Embryonic facial prominence (tissue), 1 donor: ENCODE measurements around the gene NSG2.

ENCODE experiments used
- DNase-seq: peaks from one replicate; pipeline ENCODE4 v3.0.0-alpha.2; 2016; ENCODE audit errors: extremely low spot score

NSG2 gene

DNA sequence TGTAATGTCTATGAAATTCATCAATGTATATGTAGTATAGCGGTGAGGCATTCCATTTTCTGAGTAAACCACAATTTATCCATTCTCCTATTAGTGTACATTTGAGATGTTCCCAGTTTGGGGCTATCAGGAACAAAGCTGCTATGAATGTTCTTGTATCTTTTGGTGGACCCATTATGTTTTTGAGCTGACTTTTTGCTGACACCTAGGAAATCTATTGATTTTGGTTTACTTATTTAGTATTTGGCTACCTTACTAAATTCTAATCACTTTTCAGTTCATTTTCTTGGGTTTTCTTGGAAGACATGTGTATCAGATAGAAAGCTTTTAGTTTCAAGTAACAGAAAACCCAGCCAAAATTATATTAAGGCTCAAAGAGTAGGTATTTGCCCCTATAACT, 13.7 kb downstream of the NSG2 start:
- DNase-seq: no peak

DNA sequence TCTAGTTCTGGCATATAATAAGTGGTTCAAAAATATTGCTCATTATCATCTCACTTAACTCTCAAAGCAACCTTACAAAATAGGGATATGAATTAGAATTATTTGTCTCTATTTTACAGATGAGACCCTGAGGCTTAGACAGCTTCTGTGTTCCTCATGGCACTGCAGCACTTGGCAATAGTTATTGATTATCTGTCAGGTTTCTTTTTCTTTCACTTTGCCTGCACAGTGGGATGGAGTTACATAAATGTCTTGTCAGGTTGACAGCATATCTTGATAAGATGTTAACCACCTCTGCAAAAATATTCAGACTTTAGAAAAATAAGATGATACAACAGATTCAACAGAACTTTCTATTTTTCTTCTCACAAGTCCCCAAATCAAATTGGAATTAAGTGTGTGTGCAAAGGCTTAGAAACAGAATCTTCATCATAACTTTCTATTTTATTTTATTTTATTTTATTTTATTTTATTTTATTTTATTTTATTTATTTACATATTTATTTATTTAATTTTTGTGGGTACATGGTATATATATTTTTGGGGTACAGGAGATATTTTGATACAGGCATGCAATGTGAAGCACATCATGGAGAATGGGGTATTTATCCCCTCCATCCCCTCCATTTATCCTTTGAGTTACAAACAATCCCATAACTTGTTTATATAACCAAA, 17.7 kb downstream of the NSG2 start:
- no peak for DNase-seq

DNA sequence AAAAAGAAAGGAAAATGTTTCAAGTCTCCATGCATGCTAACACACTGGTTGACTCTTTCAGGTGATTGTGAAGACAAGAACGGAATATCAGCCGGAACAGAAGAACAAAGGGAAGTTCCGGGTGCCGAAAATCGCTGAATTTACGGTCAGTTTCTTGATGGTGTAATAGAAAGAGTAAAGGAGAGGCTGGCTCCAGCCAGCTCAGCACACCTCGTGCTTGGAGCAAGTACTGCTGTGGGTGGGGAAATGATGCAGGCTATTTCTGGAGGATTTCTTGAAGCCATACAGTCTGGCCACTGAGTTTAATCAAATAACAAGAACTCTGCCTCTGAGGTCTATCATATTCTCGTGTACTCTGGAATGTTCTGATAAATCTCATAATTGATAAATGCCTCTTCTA, 18.7 kb downstream of the NSG2 start:
- DNase-seq: no peak

DNA sequence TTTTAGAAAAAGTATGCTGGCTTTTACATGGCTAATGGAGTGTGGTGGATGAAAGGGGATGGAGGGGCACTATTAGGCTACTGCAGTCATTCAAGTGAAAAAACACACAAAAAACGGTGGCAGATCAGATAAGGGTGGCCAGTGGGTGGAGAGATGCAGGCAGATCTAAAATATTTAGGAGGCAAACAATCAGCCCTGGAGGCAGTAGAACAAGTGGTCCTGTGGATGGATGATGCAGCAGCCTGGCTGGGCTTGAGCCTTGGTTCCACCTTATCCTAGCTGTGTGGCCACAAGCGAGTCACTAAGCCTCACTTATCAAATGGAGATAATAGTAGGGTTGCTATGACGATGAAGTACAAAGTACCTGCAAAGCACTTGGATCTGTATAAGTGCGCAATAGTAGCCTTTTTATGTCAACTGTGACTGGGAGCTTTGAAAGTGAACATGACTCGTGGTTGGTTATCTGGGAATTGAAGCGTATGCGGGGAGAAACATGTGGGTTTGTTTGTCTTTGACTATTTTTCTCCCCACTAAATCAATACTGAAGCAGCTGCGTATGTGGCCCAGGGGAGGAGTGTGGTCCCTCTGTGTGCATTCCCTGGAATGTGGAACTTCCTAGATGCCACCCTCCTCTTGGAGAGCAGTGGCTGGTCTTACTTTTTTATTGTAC, 20.2 kb downstream of the NSG2 start:
- DNase-seq: no peak

DNA sequence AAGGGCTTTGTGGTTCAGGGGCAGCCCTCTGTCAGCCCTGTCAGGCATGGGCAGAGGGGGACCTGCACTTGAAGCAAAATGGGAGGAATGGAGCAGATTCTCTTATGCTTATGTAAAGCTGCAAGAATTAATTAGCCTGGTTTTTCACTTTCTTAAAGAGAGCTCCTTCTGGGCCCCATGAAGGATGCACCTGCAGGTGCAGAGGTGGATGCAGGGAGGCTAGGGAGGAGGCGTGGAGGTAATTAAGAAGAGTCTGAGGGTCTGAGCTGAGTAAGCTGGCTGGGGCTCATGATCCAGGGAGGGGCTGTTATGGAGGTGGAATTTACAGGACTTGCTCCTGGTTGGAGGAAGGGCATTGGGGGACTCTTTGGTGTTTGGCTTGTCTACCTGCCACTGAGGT, 22.0 kb downstream of the NSG2 start:
- DNase-seq: no peak

DNA sequence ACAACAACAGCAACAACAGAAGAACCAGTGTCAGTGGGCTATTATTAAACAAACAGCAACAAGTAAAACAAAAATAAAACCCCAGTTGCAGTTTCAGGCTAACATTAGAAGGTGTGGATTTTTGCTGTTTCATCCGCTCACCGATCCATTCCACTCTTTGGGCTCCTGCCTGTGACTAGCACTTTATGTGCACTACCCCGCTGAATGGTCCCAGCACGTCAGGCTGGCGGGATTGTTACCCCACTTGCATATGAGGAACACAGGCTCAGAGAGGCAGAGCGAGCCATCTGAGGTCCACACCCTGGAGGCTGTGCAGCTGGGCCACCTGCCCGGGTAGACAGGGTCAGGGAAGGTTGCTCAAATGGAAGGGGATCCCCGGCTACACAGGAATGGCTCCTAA, 26.0 kb downstream of the NSG2 start:
- DNase-seq: no peak

DNA sequence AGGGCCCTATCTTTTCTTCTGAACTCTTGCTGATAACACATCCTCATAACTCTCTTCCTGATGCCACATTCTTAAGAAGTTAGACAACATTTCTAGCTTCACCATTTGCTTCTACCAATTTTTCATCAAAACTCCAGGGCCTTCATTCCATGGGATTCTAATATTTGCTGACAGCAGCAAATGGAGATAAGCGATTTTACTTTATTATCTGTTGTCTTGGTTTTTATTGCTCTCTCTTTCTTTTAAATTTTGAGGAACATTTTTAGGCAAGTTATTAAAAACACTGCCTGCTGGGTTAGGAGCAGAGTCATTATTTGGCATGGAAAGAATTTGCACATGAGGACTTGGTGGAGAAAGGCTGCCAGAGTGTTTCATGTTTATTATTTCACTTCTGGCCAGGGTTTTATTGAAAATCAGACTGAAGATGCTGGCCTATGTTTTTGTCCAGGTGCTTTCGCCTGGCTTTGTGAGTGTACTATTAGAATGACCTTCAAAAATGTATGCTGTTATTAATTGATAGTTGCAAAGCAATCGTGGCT, 27.7 kb downstream of the NSG2 start:
- DNase-seq: no peak

DNA sequence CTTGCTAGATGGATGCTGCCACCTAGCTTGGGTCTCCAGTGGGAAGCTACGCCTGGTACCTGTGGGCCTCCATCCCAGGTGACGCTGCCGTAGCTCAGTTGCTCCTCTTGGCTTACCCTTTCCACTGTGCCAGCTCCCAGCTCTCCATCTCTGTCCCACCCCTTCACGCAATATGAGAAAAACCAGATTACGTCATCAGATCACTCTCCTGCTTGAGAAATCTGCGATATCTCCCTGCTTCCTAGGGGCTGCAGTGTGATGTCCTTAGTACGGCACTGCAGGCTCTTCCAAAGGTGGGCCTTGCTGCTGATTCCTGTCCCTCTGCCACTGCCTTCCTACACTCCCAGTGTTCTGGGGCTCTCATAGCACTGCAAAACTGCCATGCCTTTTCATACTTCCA, 28.9 kb downstream of the NSG2 start:
- no peak for DNase-seq

DNA sequence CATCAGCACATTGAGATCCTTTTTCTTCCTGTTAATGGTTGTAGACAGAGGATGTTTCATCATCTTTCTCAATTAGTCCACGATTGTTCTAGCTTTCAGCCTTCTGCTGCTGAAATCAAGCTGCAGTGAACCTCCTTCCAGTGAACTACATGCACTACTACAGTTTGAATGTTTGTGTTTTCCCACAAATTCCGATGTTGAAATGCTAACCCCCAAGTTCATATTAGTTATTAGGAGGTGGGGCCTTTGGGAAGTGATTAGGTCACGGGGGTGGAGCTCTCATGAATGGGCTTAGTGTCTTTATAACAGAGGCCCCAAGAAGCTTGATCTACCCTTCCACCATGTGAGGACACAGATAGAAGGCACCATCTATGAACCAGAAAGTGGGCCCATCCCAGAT, 32.9 kb downstream of the NSG2 start:
- no peak for DNase-seq

DNA sequence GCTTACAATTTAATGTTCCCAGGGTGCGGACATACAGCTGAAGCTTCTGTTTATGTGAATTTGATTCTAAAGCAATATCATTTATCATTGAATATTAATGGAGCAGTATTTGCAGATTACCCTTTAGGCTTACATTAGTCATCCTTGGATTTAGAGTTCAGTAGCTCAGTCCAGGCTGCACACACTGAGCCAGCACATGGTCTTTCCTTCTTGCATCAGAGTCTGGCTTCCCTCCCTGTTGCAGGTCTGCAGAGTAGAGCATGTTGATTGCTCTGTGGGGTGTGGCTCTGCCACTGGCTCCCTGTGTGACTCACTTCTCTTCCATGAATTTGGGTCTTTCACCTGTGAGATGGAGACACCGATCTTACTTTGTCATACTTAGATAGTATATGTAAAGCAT, 36.8 kb downstream of the NSG2 start:
- no peak for DNase-seq

DNA sequence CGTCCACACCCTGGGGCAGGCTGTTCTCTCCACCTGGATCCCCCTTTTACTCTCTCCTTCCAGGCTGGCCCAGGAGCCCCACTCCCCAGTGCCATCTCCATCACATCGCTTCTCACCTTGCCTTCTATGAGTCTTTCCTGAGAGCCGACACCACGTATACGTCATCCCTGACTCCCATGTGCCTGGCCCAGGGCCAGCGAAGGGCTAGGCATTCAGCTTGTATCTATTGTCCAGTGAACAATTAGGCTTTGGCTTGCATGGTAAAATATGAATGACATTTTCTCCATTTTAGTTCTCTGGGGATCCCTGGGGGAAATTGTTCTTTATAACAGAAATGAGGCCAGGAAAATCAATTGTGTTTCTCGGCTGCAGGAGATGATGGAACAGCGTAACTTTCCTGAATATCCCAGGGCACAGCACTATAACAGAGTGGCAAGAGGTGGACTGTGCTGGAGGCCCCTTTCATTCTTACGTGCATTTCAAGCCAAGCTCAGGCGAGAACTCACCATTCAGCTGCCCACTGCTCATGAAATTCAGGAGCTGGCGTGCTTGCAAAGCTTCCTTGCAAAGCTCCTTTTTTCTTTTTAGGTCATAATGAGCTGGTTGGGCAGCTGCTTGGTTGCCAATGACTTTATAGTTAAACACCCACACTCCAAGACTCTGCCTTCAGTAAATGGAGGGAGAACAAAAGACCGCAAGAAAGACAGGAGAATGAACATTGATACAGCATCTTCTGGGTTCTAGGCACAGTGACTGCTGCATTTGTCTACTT, 37.7 kb downstream of the NSG2 start:
- no peak for DNase-seq

DNA sequence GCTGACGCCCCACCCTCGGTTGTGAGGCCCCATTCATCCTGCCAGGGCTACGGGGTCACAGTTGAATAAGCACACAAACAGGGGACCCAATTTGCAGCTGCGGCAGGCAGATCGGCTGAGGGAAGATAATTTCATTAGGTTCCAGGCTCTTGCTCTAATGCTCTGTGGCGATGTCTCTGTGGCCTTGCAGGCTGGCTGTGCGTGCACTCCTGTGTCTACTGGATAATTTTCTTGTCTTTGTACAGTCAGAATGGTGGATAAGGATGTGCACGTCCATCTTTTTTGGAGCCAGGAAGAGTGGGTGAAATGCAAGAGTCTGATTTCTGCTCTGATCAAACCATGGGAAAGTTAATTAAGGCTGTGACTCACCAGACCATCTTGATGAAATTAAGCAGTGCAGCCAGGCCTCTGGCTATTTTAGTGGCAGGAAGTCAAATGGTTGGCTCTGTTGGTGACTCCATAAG, 39.2 kb downstream of the NSG2 start:
- DNase-seq: no peak

DNA sequence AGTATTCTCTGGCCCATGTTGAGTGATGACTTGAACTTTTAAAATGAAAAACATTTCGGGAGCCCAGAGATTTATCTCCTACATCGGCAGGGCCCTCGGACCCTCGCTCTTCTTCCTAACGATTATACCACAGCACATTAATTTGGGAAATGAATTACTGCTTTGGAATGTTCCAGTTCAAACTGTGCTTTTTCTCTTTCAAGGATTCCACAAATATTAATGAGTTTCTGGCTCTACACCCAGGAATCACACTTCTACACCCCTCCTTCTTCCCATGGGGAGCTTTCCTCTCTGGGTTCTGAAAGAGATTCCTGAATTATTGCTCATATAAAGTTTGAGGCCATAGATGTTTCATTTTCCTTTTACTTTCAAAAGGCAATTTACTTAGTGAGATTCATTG, 41.2 kb downstream of the NSG2 start:
- DNase-seq: no peak

DNA sequence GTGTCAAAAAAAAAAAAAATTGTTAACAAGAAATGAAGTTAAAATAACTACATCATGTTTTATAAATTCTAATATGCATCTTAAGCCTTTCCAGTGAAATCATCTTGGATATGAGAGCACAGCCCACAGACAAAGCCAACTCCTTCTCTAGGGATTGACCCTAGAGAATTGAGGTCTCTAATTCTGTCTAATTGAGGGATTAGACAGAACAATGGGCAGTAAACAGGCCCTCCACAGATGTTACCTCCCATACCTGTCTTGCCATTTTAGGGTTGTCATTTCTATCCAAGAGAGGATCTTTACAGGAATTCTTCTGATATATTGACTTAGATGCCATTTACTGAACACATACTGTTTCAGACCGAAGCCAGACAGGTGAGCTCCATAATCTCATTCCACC, 42.3 kb downstream of the NSG2 start:
- DNase-seq: no peak

DNA sequence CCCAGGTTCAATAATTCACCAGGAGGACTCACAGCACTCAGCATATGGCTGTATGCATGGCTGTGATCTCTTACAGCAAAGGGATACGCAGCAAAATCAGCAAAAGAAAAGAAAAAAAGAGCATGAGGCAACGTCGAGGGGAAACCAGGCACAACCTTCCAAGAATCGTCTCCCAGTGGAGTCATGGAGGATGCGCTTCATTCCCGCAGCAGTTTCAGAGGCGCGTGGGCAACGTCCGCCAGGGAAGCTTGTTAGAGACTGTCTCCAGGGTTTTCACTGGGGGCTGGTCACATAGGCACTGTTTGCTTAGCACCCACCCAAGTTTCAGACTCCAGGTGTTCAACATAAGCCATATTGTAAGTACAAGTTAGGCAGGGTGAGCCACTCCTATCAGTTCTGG, 44.6 kb downstream of the NSG2 start:
- DNase-seq: no peak

DNA sequence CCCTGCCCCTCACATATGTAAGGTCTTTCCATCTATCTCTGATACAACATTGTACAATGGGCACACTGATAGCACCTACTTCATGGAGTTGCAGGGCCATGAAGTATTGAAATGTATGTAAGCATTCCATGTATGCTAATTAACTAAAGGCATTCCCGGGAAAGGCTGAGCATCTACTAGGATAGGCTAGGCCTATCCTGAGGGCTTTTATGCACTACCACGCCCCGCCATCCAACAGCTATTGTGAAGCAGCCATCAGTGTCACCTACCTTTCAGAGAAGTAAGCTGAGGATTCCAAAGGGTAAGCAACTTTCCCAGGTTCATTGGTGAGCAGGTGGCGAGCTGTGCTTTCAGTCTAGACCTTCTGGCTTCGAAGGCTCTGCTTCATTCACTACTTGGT, 47.6 kb downstream of the NSG2 start:
- no peak for DNase-seq

DNA sequence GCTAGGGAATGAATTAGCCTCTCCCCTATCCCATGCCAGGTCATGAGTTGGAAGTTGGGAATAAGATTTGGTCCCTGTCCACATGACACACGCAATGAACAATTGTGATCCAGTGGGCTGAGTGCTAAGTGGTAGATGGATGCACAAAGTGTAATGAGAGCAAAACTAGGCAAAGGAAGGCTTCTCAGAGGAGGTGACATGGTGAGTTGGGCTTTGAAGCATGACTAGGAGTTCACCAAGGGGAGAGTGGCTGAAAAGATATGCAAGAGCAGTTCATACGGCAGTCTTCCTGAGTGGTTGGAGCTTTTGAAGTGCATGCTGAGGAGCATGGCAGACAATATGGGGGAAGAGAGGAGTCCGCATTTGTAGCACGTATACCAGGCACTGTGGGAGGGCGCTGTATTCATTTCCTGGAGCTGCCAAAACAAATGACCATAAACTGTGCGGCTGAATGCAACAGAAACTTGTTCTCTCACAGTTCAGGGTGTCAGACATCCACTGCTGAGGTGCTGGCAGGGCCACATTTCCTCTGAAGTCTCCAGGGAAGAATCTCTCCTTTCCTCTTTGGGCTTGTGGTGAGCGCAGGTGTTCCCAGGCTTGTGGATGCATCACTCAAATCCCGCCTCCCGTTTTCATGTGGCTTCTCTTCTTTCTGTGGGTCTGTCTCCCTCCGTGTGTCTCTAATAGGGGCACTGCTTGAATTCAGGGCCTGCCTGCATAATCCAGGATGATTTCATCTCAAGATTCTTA, 49.5 kb downstream of the NSG2 start:
- DNase-seq: no peak

DNA sequence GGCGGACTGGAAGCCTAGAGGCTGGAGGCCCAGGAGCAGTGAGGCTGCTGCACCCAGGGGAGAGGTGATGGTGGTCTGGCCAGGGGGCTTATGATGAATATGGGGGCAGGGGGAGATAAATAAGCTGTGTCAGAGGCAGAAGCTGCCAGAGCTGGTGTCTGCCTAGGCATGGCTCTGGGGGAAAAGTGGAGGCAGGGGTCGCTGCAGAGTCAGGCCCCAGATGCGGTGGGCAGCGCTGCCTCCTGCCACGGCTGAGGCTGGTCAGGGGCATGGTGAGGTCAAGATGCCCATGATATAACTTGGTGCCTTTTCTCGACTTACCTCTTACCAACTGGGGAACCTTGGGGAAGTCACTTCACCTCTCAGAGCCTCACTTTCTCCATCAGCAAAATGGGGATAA, 51.1 kb downstream of the NSG2 start:
- DNase-seq: no peak

DNA sequence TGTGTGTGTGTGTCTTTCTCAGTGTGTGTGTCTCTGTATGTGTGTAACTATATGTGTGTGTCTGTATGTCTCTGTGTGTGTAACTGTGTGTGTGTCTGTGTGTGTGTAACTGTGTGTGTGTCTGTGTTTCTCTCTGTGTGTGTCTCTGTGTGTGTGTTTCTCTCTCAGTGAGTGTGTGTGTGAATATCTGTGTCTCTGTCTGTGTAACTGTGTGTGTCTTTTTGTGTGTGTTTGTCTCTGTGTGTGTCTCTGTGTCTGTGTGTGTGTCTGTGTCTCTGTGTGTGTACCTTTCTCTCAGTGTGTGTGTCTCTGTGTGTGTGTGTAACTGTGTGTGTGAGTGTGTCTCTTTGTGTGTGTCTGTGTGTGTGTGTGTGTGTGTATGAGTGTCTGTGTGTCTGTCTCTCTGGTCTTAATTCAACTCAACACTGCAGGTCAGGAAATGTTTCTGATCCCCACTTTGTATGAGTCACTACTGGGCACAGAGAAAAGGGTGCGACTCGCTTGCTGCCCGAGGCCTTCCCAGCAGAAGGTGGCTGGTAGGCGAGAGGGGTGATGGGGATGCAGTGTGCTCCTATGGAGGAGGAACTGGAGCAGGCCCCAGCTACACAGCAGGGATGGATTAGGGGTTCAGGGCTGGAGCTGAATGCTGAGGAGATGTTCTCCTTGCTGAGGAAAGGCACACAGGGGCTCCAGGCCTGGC, 52.1 kb downstream of the NSG2 start:
- DNase-seq: no peak

DNA sequence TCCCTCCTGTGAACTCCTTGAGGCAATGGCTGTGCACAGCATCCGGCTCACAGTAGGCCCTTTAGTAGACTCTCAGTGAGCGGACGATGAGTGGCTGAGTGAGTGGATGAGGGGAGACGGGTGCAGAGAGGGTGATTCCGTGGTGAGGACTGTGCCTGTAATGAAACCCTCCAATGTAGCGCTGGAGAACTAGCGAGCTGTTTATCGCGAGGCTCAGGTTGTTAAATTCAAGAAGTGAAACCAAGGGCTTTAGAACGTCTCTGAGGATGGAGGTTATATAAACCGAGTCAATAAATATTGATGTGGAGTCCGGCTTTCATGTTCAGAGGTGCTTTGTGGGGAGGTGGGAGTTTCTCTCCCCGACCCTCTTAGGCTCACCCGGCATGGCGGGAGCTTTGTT, 53.2 kb downstream of the NSG2 start:
- DNase-seq: no peak

DNA sequence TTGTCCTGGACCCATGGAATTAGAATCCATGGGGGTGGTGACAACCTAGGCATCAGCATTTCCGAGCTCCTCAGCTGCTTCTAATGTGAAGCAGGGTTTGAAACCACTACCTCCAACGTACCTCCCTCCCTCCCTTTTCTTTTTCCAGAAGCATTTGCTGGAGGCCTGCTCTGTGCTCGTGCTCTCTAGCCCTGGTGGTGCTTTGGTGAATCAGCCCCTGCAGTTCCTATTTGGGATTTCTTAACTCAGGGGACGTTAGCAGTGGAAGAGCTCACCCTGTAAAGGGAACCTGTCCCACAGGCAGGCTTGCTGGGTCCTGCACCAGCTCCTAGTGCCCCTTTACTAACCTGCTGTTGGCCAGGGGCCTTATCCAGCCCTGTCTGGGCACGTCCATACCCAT, 55.0 kb downstream of the NSG2 start:
- DNase-seq: no peak
